Neural progenitor cell (in vitro differentiated cells): ENCODE results near the gene RASGRP1. TPM values are rescaled to one million over a fixed set of nuclear protein-coding genes. Genes with fewer than 3 reads are reported as not detected.

Source experiments
- DNase-seq: peaks from one replicate; pipeline ENCODE4 v3.0.0-alpha.2; 2016; ENCODE audit warnings: low spot score
- H2AFZ ChIP-seq: fragments of 200-600 bp; sonication (generic); replicated peaks from 2 replicates; pipeline ENCODE4 v1.6.1; 2016; ENCODE audit warnings: antibody characterized with exemption
- H3F3A ChIP-seq: fragments of 200-600 bp; sonication (generic); 2 replicates; pipeline ENCODE4 v1.6.1; 2016; ENCODE audit warnings: antibody characterized with exemption, low read depth
- H3K27ac ChIP-seq: fragments of 200-600 bp; sonication (generic); 2 replicates; pipeline ENCODE4 v1.5.1; 2016; ENCODE audit warnings: mild to moderate bottlenecking
- H3K27me3 ChIP-seq: fragments of 200-600 bp; sonication (generic); 2 replicates; pipeline ENCODE4 v1.6.1; 2016; ENCODE audit warnings: mild to moderate bottlenecking, moderate library complexity
- H3K36me3 ChIP-seq: fragments of 200-600 bp; sonication (generic); 2 replicates; pipeline ENCODE4 v1.5.1; 2016
- H3K4me1 ChIP-seq: fragments of 200-600 bp; sonication (generic); 2 replicates; pipeline ENCODE4 v1.6.1; 2016; ENCODE audit warnings: mixed run types
- H3K4me2 ChIP-seq: fragments of 200-600 bp; sonication (generic); 2 replicates; pipeline ENCODE4 v1.6.1; 2016
- H3K4me3 ChIP-seq: fragments of 200-600 bp; sonication (generic); 2 replicates; pipeline ENCODE4 v1.5.1; 2016
- H3K79me2 ChIP-seq: fragments of 200-600 bp; sonication (generic); 2 replicates; pipeline ENCODE4 v1.6.1; 2016; ENCODE audit warnings: low read depth
- H3K9ac ChIP-seq: fragments of 200-600 bp; sonication (generic); 2 replicates; pipeline ENCODE4 v1.6.1; 2016
- H3K9me3 ChIP-seq: fragments of 200-600 bp; sonication (generic); 2 replicates; pipeline ENCODE4 v1.5.1; 2016; ENCODE audit warnings: low read depth
- H4K20me1 ChIP-seq: fragments of 200-600 bp; sonication (generic); 2 replicates; pipeline ENCODE4 v1.6.1; 2016; ENCODE audit warnings: low read depth
- H3K27ac Mint-ChIP-seq: 3 replicates; pipeline ENCODE4 v1.8.0; 2021; ENCODE audit warnings: mixed read lengths
- H3K27me3 Mint-ChIP-seq: 2 replicates; pipeline ENCODE4 v1.8.0; 2022; ENCODE audit warnings: low read depth, mild to moderate bottlenecking, inconsistent platforms, moderate library complexity, mixed read lengths; ENCODE audit not compliant: insufficient read depth
- H3K36me3 Mint-ChIP-seq: 3 replicates; pipeline ENCODE4 v1.8.0; 2021; ENCODE audit warnings: mixed read lengths
- H3K4me1 Mint-ChIP-seq: 3 replicates; pipeline ENCODE4 v1.8.0; 2021; ENCODE audit warnings: mixed read lengths
- H3K4me3 Mint-ChIP-seq: 3 replicates; pipeline ENCODE4 v1.8.0; 2021; ENCODE audit warnings: mild to moderate bottlenecking, moderate library complexity, mixed read lengths
- H3K9me3 Mint-ChIP-seq: 3 replicates; pipeline ENCODE4 v1.8.0; 2020; ENCODE audit warnings: mixed read lengths
- CTCF ChIP-seq: fragments of 200-600 bp; sonication (generic); IDR thresholded peaks from 2 replicates; pipeline ENCODE4 v1.5.1; 2017; ENCODE audit warnings: antibody characterized with exemption, mild to moderate bottlenecking
- EZH2 ChIP-seq: fragments of 200-600 bp; sonication (generic); IDR thresholded peaks from 2 replicates; pipeline ENCODE4 v1.6.1; 2017; ENCODE audit warnings: antibody characterized with exemption, mild to moderate bottlenecking, moderate library complexity
- EZH2phosphoT487 ChIP-seq: fragments of 200-600 bp; sonication (generic); IDR thresholded peaks from 2 replicates; pipeline ENCODE4 v1.6.1; 2017; ENCODE audit warnings: antibody characterized with exemption
- total RNA-seq: library from RNA; depleted of rRNA; stranded (reverse); fragments of >200 nt; gene quantifications from 2 replicates; pipeline ENCODE4 v1.2.3, GENCODE V29; 2015; ENCODE audit warnings: low replicate concordance

RASGRP1 gene
- total RNA-seq, 1 donor from 2014 or later = 2.5 TPM

DNA sequence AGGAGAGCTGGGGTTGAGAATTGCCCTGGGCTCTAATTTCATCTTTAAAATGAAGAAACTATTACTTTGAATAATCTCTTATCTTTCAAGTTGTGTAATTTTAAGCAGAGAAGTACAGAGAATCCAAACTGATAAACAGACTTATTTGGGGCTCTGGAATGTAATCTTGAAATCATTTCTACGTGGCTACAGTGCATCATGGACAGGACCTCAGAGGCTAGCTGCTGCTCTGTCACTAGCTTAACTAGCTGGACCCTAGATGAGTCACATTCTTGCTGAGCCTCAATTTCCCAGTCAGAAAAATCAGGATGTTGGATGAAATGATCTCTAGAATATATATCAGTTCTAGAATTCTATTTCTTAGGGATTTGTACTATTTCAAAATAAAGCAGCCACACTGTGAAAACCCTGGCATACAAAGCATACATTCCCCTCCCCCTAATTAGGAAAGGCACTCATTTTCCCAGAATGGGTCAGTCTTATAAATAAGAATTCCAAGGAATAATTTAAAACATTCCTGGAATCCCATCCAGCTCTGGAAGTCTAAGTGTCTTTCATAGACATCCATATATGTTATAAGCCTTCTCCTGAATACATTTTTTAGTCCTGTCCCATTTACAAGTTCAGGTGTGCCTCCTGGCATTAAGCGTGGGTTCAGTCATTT, 47.2 kb downstream of the RASGRP1 start:
- no peaks in the 10 kb centered on the region for H3K9me3 ChIP-seq
- H3F3A ChIP-seq = no peaks in the 10 kb centered on the region
- no peak for DNase-seq
- H3K27ac Mint-ChIP-seq = no peak overlapping the region
- H3K27me3 ChIP-seq = no peaks in the 10 kb centered on the region
- peaks cover 23% of the 10 kb centered on the region for H3K4me1 ChIP-seq
- H3K79me2 ChIP-seq = no peaks in the 10 kb centered on the region
- no peak overlapping the region for H3K4me2 ChIP-seq
- no peak overlapping the region for H3K4me3 Mint-ChIP-seq
- TF ChIP-seq EZH2phosphoT487 = no peak
- no peak for TF ChIP-seq CTCF
- no peak for TF ChIP-seq EZH2
- H3K9ac ChIP-seq = no peak overlapping the region
- no peak overlapping the region for H3K27ac ChIP-seq
- H2AFZ ChIP-seq = no peak overlapping the region
- no peak overlapping the region for H3K4me3 ChIP-seq
- H3K9me3 Mint-ChIP-seq = no peaks in the 10 kb centered on the region
- no peaks in the 10 kb centered on the region for H3K36me3 ChIP-seq
- no peaks in the 10 kb centered on the region for H3K36me3 Mint-ChIP-seq
- no peaks in the 10 kb centered on the region for H3K27me3 Mint-ChIP-seq
- peaks cover 22% of the 10 kb centered on the region for H3K4me1 Mint-ChIP-seq
- H4K20me1 ChIP-seq = no peaks in the 10 kb centered on the region

DNA sequence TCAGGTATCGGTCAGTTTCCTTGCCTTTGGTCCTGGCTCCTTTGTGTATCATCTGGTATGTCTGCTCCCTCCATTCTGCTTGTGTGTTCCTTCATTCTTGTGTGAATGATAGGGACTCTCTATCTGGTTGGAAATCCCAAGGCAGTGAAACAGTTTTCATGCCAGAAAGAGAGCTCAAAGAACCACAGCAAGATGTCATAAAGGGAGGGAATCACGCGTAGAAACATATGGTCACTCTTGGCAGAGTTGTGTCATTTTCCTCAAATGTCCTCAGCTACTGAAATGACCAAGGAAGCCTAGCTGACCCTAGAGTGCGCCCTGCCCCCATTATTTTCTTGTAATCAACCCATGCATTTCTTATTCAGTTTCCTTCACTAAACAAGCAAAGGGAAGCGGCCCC, 48.0 kb downstream of the RASGRP1 start:
- Mint-ChIP-seq H3K27ac (no peak overlapping the region), H3K27me3 (no peaks in the 10 kb centered on the region), H3K4me3 (no peak overlapping the region), H3K4me1 (peaks cover 21% of the 10 kb centered on the region), H3K9me3 (no peaks in the 10 kb centered on the region), H3K36me3 (no peaks in the 10 kb centered on the region)
- no peak overlapping the region for H3K27ac ChIP-seq
- H3K36me3 ChIP-seq = no peaks in the 10 kb centered on the region
- no peak overlapping the region for H3K9ac ChIP-seq
- no peaks in the 10 kb centered on the region for H3K27me3 ChIP-seq
- DNase-seq = no peak
- H2AFZ ChIP-seq = no peak overlapping the region
- TF ChIP-seq EZH2phosphoT487 = no peak
- no peak for TF ChIP-seq CTCF
- no peak for TF ChIP-seq EZH2
- H3F3A ChIP-seq = no peaks in the 10 kb centered on the region
- H3K79me2 ChIP-seq = no peaks in the 10 kb centered on the region
- H3K4me3 ChIP-seq = no peak overlapping the region
- peaks cover 19% of the 10 kb centered on the region for H3K4me1 ChIP-seq
- peak overlapping the region; percentile 0 for H3K4me2 ChIP-seq
- no peaks in the 10 kb centered on the region for H3K9me3 ChIP-seq
- H4K20me1 ChIP-seq = no peaks in the 10 kb centered on the region

- no peak overlapping the region for H3K4me3 ChIP-seq
- no peak overlapping the region for H3K27ac ChIP-seq
- H2AFZ ChIP-seq = no peak overlapping the region
- H3K36me3 Mint-ChIP-seq = peaks cover 5% of the 10 kb centered on the region
- H3K4me2 ChIP-seq = no peak overlapping the region
- no peak overlapping the region for H3K27ac Mint-ChIP-seq
- TF ChIP-seq EZH2phosphoT487 (no peak), CTCF (no peak), EZH2 (no peak)
- no peaks in the 10 kb centered on the region for H3K9me3 Mint-ChIP-seq
- H3K4me1 Mint-ChIP-seq = peaks cover 19% of the 10 kb centered on the region
- H4K20me1 ChIP-seq = no peaks in the 10 kb centered on the region
- H3K36me3 ChIP-seq = no peaks in the 10 kb centered on the region
- DNase-seq = peak; percentile 15
- no peak overlapping the region for H3K4me3 Mint-ChIP-seq
- H3K9ac ChIP-seq = no peak overlapping the region
- no peaks in the 10 kb centered on the region for H3F3A ChIP-seq
- H3K4me1 ChIP-seq = peaks cover 19% of the 10 kb centered on the region
- H3K79me2 ChIP-seq = no peaks in the 10 kb centered on the region
- no peaks in the 10 kb centered on the region for H3K27me3 ChIP-seq
- H3K9me3 ChIP-seq = no peaks in the 10 kb centered on the region
- peaks cover 4% of the 10 kb centered on the region for H3K27me3 Mint-ChIP-seq
These were observed 50.0 kb downstream of the RASGRP1 start for GRCh38 chr15:38514601-38515000.
